Measurements from ENCODE around the gene SPINK4. TPM values are rescaled to one million over a fixed set of nuclear protein-coding genes. Genes with fewer than 3 reads are reported as not detected.

Gene SPINK4
- total RNA-seq, 1 experiment from 2014 or later = not detected

GRCh38 chr9:33290247-33291030 lies 50.5 kb downstream of the SPINK4 start, which contains the start of gene NFX1:
NFX1 (plus strand) TSS chr9:33290516; CDS start chr9:33290573, 57 bp downstream.
- H2BK20ac ChIP-seq (ENCODE audit: low read depth, low read length, poor library complexity, severe bottlenecking) = no peak within 1 kb of the TSS
- peak within 1 kb of the TSS; percentile 96 for H4K5ac ChIP-seq (ENCODE audit: insufficient read length, low read depth, low read length)
- Mint-ChIP-seq H3K9me3 (peaks cover 0 to 2% of the 10 kb centered on the region in 2 experiments; a peak in 2 of 5 replicates), H3K36me3 (ENCODE audit: insufficient read depth in 1 of 3, low read depth in 3 of 3) (peaks cover 5 to 26% (median 24%) of the 10 kb centered on the region in 3 experiments; a peak in 5 of 7 replicates), H3K27me3 (ENCODE audit: low read depth) (no peaks in the 10 kb centered on the region), H3K4me1 (peaks cover 11 to 15% of the 10 kb centered on the region in 2 experiments), H3K27ac (peak within 1 kb of the TSS; percentile 98 to 100 (median 99)), H3K4me3 (peak within 1 kb of the TSS; percentile 96 to 99)
- H3K14ac ChIP-seq (ENCODE audit: insufficient read depth, low read length) = peak within 1 kb of the TSS; percentile 92
- no peaks in the 10 kb centered on the region for H3K27me3 ChIP-seq (ENCODE audit: insufficient read depth, low read length)
- H3K18ac ChIP-seq (ENCODE audit: insufficient read length, low read depth, low read length) = peak within 1 kb of the TSS; percentile 98
- H3T11ph ChIP-seq (ENCODE audit: low read length) = no peak within 1 kb of the TSS
- H3K27ac ChIP-seq (ENCODE audit: insufficient read length, low read depth, low read length) = peak within 1 kb of the TSS; percentile 64
- H3K9me3 ChIP-seq (ENCODE audit: control insufficient read depth, low read depth, low read length) = no peaks in the 10 kb centered on the region
- peak within 1 kb of the TSS; percentile 99 for H3K9ac ChIP-seq (ENCODE audit: extremely low read depth, insufficient read length, low read length)
- H2BK120ac ChIP-seq (ENCODE audit: low read depth, low read length, poor library complexity, severe bottlenecking) = no peak within 1 kb of the TSS
- H2AFZ ChIP-seq (ENCODE audit: low read length) = no peak within 1 kb of the TSS
- no peak within 1 kb of the TSS for H4K91ac ChIP-seq (ENCODE audit: insufficient read length, low read depth, low read length)
- H3K79me2 ChIP-seq (ENCODE audit: insufficient read depth, low read length) = peaks cover 15% of the 10 kb centered on the region; the same call in 1 of the 2 replicates
- no CpG with 5 or more reads among the region's 63 CpGs for WGBS (ENCODE audit: extremely low coverage, insufficient read length, low lambda C conversion rate)
- H3K23me2 ChIP-seq (ENCODE audit: insufficient read length, low read depth, low read length, poor library complexity, severe bottlenecking) = no peaks in the 10 kb centered on the region
- H3K4me2 ChIP-seq (ENCODE audit: insufficient read depth, insufficient read length, low read length) = peak within 1 kb of the TSS; percentile 89
- H3K4ac ChIP-seq (ENCODE audit: low read depth, low read length) = no peak within 1 kb of the TSS; the same call in 1 of the 2 replicates
- H3K56ac ChIP-seq (ENCODE audit: insufficient read length, low read depth, low read length) = peak within 1 kb of the TSS; percentile 95
- no peaks in the 10 kb centered on the region for H4K20me1 ChIP-seq (ENCODE audit: control insufficient read depth, insufficient read depth, insufficient read length)
- peaks cover 7% of the 10 kb centered on the region for H3K79me1 ChIP-seq (ENCODE audit: insufficient read depth, low read depth, low read length, poor library complexity, severe bottlenecking)
- H2BK5ac ChIP-seq (ENCODE audit: insufficient read length, low read length) = peak within 1 kb of the TSS; percentile 90
- TF ChIP-seq, protein P1, sequence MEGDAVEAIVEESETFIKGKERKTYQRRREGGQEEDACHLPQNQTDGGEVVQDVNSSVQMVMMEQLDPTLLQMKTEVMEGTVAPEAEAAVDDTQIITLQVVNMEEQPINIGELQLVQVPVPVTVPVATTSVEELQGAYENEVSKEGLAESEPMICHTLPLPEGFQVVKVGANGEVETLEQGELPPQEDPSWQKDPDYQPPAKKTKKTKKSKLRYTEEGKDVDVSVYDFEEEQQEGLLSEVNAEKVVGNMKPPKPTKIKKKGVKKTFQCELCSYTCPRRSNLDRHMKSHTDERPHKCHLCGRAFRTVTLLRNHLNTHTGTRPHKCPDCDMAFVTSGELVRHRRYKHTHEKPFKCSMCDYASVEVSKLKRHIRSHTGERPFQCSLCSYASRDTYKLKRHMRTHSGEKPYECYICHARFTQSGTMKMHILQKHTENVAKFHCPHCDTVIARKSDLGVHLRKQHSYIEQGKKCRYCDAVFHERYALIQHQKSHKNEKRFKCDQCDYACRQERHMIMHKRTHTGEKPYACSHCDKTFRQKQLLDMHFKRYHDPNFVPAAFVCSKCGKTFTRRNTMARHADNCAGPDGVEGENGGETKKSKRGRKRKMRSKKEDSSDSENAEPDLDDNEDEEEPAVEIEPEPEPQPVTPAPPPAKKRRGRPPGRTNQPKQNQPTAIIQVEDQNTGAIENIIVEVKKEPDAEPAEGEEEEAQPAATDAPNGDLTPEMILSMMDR (conservative IDR thresholded peaks at IDR 0.05) = no peak
- DNase-seq = peak; percentile 98
- H3K4me1 ChIP-seq (ENCODE audit: insufficient read depth, low read length) = 0 out of 2 replicates have a peak, but pooled peaks cover 2% of the 10 kb centered on the region
- H2BK15ac ChIP-seq (ENCODE audit: low read depth, low read length) = no peak within 1 kb of the TSS
- H3K23ac ChIP-seq (ENCODE audit: insufficient read length, low read depth, low read length) = no peak within 1 kb of the TSS
- peak within 1 kb of the TSS; percentile 43 for H4K8ac ChIP-seq (replicated peaks; ENCODE audit: insufficient read length, low read depth, low read length)
- no peak within 1 kb of the TSS for H2BK12ac ChIP-seq (ENCODE audit: insufficient read length, low read depth, low read length)
- H2AK5ac ChIP-seq (ENCODE audit: insufficient read length, low read length) = no peak within 1 kb of the TSS
